ELF-1 (cell line): Measurements from ENCODE around the gene AARS1.
"Not testable (repeated sequence)": the region's sequence is repeated elsewhere in the genome, so short reads cannot be mapped to it uniquely, and the experiment has no call there.

Source experiments
- DNase-seq: peaks from one replicate; pipeline ENCODE4 v3.0.0-alpha.2; 2016; ENCODE audit warnings: low read depth, low spot score

The AARS1 gene

GRCh38 chr16:70289229-70290094 is at the start of gene AARS1:
Gene AARS1 (minus strand): TSS chr16:70289506. CDS start chr16:70282763, 6,743 bp downstream.
- DNase-seq, result peak; percentile 100

DNA sequence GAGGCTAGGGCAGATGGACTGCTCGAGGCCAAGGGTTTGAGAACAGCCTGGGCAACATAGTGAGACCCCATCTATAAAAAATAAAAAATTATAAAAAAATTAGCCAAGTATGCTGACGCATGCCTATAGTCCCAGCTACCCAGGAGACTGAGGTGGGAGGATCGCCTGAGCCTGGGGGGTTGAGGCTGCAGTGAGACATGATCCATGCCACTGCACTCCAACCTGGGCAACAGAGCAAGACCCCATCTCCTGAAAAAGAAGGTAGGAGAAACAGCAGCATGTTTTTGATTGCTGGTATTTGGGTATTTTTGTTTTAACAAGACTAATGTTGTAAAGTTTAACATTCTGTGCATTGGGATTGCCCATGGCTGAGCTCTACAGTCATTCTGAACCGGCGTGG is 48.5 kb upstream of the AARS1 start:
- no peak for DNase-seq

GRCh38 chr16:70332728-70333127 is 43.4 kb upstream of the AARS1 start:
- DNase-seq, result not testable (repeated sequence)

GRCh38 chr16:70331588-70332358 is 42.5 kb upstream of the AARS1 start:
- DNase-seq, result peak; percentile 42

GRCh38 chr16:70331091-70331490 is 41.8 kb upstream of the AARS1 start:
- DNase-seq, result no peak

DNA sequence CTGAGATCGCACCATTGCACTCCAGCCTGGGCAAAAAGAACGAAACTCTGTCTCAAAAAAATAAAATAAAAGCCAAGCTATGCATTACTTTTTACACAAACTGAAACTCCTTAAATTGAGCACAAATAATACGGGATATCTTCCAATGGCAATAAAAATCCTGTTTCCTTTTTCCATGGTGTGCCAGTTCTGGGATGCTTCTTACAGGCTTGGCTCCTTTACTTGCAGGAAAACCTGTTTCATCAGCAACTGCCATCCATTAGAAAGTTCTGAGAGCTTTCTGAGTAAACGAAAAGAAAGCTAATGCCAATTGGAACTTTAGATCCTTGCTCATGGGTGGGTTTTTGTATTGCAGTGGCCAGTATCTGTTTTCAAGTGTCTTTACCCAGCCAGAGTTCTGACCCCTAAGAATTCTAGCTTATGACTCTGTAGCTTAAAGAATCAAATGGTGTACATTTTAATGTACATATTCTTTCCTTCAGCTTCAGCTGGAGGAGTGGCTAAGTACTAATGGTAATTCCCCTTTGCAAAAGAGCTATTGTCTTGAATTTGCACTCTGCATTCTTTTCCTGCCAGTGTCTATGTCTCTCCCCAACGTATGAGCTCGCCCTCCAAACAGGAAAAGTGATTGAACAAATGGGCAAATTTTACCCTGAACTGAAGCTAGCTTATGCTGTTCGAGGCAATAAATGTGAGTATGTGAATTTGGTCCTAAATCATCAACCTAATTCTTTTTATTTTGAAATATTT is 35.9 kb upstream of the AARS1 start:
- no peak for DNase-seq

- DNase-seq, result no peak
Measured at GRCh38 chr16:70320121-70320520, 30.8 kb upstream of the AARS1 start.

GRCh38 chr16:70307726-70308125 is 18.4 kb upstream of the AARS1 start:
- not testable (repeated sequence) for DNase-seq

DNA sequence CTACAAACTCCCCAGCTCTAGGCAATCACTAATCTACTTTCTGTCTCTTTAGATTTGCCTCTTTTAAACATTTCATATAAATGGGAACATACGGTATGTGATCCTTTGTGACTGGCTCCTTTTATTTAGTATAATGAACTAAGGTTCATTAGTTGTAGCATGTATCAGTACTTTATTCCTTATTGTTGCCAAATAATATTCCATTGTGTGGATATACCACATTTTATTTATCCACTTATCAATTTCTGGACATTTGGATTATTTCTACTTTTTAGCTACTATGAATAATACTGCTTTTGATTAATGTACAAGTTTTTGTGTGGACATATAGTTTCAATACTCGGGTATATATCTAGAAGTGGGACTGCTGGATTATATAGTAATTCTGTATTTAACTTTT is 17.6 kb upstream of the AARS1 start:
- no peak for DNase-seq

GRCh38 chr16:70304892-70305448 is 15.7 kb upstream of the AARS1 start:
- peak; percentile 15 for DNase-seq

- DNase-seq, result no peak
Measured at GRCh38 chr16:70302745-70303144, 13.4 kb upstream of the AARS1 start.

- DNase-seq, result no peak
Measured at GRCh38 chr16:70301121-70301520, 11.8 kb upstream of the AARS1 start.

DNA sequence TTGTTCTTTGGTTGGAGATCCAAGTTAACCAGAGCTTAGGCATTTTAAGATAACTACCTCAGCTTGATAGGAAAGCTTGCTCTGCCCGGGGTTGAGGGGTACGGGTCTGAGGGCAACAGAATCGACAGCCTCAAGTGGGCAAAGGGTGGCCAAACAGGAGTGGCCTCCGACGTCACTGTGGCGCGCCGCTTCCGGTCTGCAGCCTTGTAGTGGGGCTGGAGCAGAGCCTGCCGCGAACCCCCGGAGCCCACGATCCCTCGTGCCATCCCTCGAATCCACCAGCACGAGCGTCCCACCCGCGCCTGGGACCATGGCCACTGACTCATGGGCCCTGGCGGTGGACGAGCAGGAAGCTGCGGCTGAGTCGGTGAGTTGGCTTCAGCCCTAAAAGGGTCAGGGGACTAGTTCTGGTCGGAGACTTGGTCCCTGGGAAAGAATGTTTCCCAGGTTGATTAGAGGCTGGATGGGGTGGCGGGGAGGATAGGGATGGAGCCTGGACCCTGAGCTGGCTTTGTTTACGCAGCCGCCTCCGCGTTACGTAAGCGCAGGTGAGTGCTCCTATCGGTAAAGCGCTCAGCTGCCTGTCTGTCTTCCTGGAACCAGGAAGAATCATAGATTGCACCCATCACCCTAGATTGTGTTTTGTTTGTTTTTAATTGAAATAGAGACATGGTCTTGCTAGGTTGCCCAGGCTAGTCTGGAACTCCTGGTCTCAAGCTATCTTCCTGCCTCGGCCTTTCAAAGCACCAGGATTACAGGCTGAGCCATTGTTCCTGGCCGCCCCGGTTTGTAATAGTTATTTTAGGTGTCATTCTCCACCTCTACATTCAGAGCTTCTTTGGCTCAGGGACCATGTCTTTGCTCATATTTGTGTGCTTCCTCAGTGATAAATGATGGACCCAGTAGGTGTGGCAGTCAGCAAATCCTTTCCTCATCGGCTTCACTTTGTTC is 10.0 kb upstream of the AARS1 start, which contains the start of gene DDX19B:
Gene DDX19B (plus strand): TSS at position 199 of the 951 bp plus-strand sequence. CDS start 112 bp downstream, at position 311.
- peak; percentile 80 for DNase-seq

DNA sequence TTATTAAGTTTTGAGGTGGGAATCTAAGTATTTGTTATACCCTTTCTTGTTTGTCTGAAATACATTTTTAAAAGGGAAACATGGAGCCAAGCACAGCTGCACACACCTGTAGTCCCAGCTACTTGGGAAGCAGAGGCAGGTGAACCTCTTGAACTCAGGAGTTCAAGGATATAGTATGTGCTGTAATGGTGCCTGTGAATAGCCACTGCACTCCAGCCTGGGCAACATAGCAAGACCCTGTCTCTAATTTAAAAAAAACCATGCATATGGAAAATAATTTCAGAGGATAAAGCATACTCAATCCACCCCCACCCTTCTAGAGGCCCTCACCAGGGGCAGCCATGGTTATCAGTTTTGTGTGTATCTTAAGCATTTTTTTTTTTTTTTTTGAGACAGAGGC is 6.3 kb upstream of the AARS1 start:
- no peak for DNase-seq

GRCh38 chr16:70294385-70295025 is 5.2 kb upstream of the AARS1 start:
- DNase-seq, result peak; percentile 18

DNA sequence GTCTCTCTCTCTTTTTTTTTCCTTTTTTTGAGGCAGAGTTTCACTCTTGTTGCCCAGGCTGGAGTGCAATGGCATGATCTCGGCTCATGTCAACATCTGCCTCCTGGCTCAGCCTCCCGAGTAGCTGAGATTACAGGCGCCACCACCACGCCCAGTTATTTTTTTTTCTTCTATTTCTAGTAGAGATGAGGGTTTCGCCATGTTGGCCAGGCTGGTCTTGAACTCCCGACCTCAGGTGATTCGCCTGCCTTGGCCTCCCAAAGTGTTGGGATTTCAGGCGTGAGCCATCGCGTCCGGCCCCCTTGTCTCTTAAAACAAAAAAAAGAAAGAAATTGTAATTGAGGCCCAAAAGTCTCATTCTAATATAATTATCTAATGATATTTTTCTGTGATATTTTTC is 2.8 kb upstream of the AARS1 start:
- not testable (repeated sequence) for DNase-seq

DNA sequence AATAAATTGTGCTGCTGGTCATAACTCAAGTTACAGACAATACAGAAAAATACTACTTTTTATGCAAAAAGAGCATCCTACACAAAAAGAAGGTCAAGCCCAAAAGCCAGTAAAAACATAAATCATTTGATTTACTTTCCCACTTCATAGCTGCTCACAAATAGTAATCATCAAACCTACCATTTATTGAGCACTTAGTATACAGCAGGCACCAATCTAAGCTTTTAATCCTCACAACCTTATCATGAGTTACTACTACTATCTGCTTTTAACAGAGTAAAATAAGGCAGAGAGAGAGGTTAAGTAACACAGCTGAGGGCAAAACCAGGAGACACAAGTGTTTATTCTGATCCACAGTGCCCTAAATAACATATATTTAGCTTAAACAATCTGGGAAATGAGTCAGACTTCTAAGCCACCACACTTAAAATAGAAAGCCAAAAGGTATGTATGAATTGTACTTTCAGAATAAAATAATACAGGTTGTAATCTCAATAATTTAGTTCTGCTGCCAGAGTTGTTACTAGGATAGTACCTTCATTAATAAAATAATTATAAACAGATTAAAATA is 1.7 kb upstream of the AARS1 start:
- no peak for DNase-seq

GRCh38 chr16:70287304-70287971 is 1.9 kb downstream of the AARS1 start:
- peak; percentile 38 for DNase-seq

DNA sequence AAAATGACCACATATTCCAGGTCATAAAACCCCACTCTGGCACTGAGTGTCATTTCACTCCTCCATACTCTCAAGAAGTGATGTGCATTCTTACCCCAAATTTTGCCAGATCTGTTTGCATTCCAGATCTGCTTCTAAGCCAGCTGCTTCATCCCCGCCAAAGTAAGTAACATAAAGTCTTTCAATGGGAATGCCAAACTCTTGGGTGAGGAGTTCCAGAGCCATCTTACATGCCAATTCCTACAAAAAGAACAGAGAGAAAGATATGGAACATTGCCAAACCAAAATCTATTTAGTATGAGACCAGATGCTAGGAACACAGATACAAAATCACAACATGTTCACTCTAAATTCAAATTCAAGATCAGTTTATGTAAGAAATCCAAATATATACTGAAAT is 12.9 kb downstream of the AARS1 start:
- DNase-seq, result no peak
